Keratinocyte (primary cell): Measurements from ENCODE around the gene IGSF8. TPM values are rescaled to one million over a fixed set of nuclear protein-coding genes. Genes with fewer than 3 reads are reported as not detected.

Source experiments
- DNase-seq: peaks from one replicate; pipeline ENCODE4 v3.0.0-alpha.2; 2011; ENCODE audit warnings: low read depth, missing footprints, low spot score
- FAIRE-seq: peaks from 2 replicates; lab custom pipeline; 2011; peaks lifted over from hg19 to GRCh38; lab: Jason Lieb, UNC
- H2AFZ ChIP-seq: 2 replicates; pipeline ENCODE4 v1.6.0; 2012; ENCODE audit warnings: low read length, control low read depth, inconsistent platforms; ENCODE audit not compliant: control insufficient read depth
- H3K27ac ChIP-seq: 2 replicates; pipeline ENCODE4 v1.5.1; 2011; ENCODE audit warnings: low read length; ENCODE audit not compliant: control insufficient read depth, insufficient read depth
- H3K27me3 ChIP-seq: 3 replicates; pipeline ENCODE4 v1.6.0; 2011; ENCODE audit warnings: low read length; ENCODE audit not compliant: control insufficient read depth, insufficient read depth; ENCODE audit errors: extremely low read depth
- H3K36me3 ChIP-seq, 2 experiments: 2 replicates in 1 of 2; 3 replicates in 1 of 2; pipeline ENCODE4 v1.5.1; 2011; ENCODE audit warnings: low read length in 2 of 2, mild to moderate bottlenecking in 1 of 2; ENCODE audit not compliant: control insufficient read depth in 2 of 2, insufficient read depth in 2 of 2; ENCODE audit errors: extremely low read depth in 1 of 2
- H3K4me1 ChIP-seq: 3 replicates; pipeline ENCODE4 v1.5.1; 2011; ENCODE audit warnings: low read length; ENCODE audit not compliant: control insufficient read depth, insufficient read depth; ENCODE audit errors: extremely low read depth
- H3K4me2 ChIP-seq: 3 replicates; pipeline ENCODE4 v1.6.0; 2011; ENCODE audit warnings: low read depth, low read length; ENCODE audit not compliant: control insufficient read depth, insufficient read depth; ENCODE audit errors: extremely low read depth
- H3K4me3 ChIP-seq, 3 experiments: fragments of 200-600 bp in 1 of 3; sonication (generic) in 1 of 3; 2 replicates in 2 of 3; 3 replicates in 1 of 3; pipeline ENCODE4 v1.5.1; 2011 to 2016; ENCODE audit warnings: low read length in 3 of 3, mild to moderate bottlenecking in 3 of 3, control low read depth in 2 of 3, inconsistent platforms in 1 of 3, low read depth in 1 of 3, mixed read lengths in 1 of 3, mixed run types in 1 of 3, moderate library complexity in 1 of 3; ENCODE audit not compliant: control insufficient read depth in 2 of 3, insufficient read depth in 2 of 3; ENCODE audit errors: extremely low read depth in 1 of 3
- H3K79me2 ChIP-seq: 2 replicates; pipeline ENCODE4 v1.6.0; 2012; ENCODE audit warnings: low read length; ENCODE audit not compliant: control insufficient read depth, insufficient read depth
- H3K9ac ChIP-seq: 3 replicates; pipeline ENCODE4 v1.6.0; 2011; ENCODE audit warnings: low read length; ENCODE audit not compliant: control insufficient read depth, insufficient read depth; ENCODE audit errors: extremely low read depth
- H3K9me1 ChIP-seq: 3 replicates; pipeline ENCODE4 v1.6.0; 2011; ENCODE audit warnings: low read length; ENCODE audit not compliant: control insufficient read depth, insufficient read depth; ENCODE audit errors: extremely low read depth
- H3K9me3 ChIP-seq: 2 replicates; pipeline ENCODE4 v1.5.1; 2012; ENCODE audit warnings: low read depth, low read length; ENCODE audit not compliant: control insufficient read depth
- H4K20me1 ChIP-seq: 3 replicates; pipeline ENCODE4 v1.6.0; 2011; ENCODE audit warnings: low read length; ENCODE audit not compliant: control insufficient read depth, insufficient read depth; ENCODE audit errors: extremely low read depth
- CTCF ChIP-seq, 3 experiments: IDR thresholded peaks in 1 of 3; conservative IDR thresholded peaks in 1 of 3; optimal IDR thresholded peaks in 1 of 3; 2 replicates in 2 of 3; 3 replicates in 1 of 3; pipeline versions ENCODE3 to v1.5.1; 2011; ENCODE audit warnings: low read length in 3 of 3, mild to moderate bottlenecking in 3 of 3, moderate library complexity in 2 of 3, control low read depth in 1 of 3, inconsistent platforms in 1 of 3; ENCODE audit not compliant: insufficient read depth in 2 of 3; ENCODE audit errors: extremely low read depth in 1 of 3
- EZH2 ChIP-seq: IDR thresholded peaks from one replicate; pipeline ENCODE4 v1.6.1; 2012; ENCODE audit warnings: inconsistent platforms, mild to moderate bottlenecking, low read length, moderate library complexity
- dilution Hi-C: fragments of 300-500 bp; cut with MboI; formaldehyde crosslinking; loops from one replicate; pipeline ENCODE4 v1.7.0; 2020; ENCODE audit warnings: low sequenced_read_pairs; ENCODE audit not compliant: extremely low pct_ligation_motif_present
- polyA plus RNA-seq, 5 experiments: library from polyadenylated mRNA; depleted of rRNA in 3 of 5; stranded (reverse) in 3 of 5; stranded (forward) in 1 of 5; unstranded in 1 of 5; fragments of >200 nt; gene quantifications; 1 replicate in 1 of 5; 2 replicates in 3 of 5; 3 replicates in 1 of 5; pipeline versions ENCODE4 v1.2.1 to v1.2.3, GENCODE V29; 2011 to 2012; ENCODE audit warnings: missing spikeins in 2 of 5, low read depth in 1 of 5, low replicate concordance in 1 of 5

IGSF8 gene
- polyA plus RNA-seq, 1 donor (not counting 4 experiments of a cell fraction or from before 2014, with no cell fraction given), result 16.5 TPM

- no peaks in the 10 kb centered on the region for H3K4me1 ChIP-seq
- H3K9me1 ChIP-seq, result no peaks in the 10 kb centered on the region
- no peak overlapping the region for H3K4me2 ChIP-seq
- dilution Hi-C loops, result loop anchor here (25.0 kb wide), 1 partner anchor 262 kb away; the partner anchor contains the start of gene DUSP23
- H3K36me3 ChIP-seq, result no peaks in the 10 kb centered on the region
- no peak overlapping the region for H3K9ac ChIP-seq
- no peak overlapping the region for H3K4me3 ChIP-seq
- H4K20me1 ChIP-seq, result no peaks in the 10 kb centered on the region
- no peaks in the 10 kb centered on the region for H3K79me2 ChIP-seq
- TF ChIP-seq CTCF (optimal IDR thresholded peaks at IDR 0.05 in 1 of 3, IDR thresholded peaks at IDR 0.05 in 1 of 3, conservative IDR thresholded peaks at IDR 0.05 in 1 of 3; ENCODE audit: extremely low read depth in 1 of 3, insufficient read depth in 2 of 3, low read length in 3 of 3) (no peak), EZH2 (no peak)
- no peak for FAIRE-seq
- H3K27ac ChIP-seq, result no peak overlapping the region
- DNase-seq, result no peak
- H3K9me3 ChIP-seq, result no peaks in the 10 kb centered on the region
- peaks cover 37% of the 10 kb centered on the region for H3K27me3 ChIP-seq
- no peak overlapping the region for H2AFZ ChIP-seq
Observed at GRCh38 chr1:160049101-160049500, 49.3 kb downstream of the IGSF8 start.

GRCh38 chr1:160048335-160048734, 50.1 kb downstream of the IGSF8 start:
- no peak overlapping the region for H3K9ac ChIP-seq
- no peak overlapping the region for H3K27ac ChIP-seq
- dilution Hi-C loops, result loop anchor here (25.0 kb wide), 1 partner anchor 261 kb away; the partner anchor contains the start of gene DUSP23
- no peak overlapping the region for H2AFZ ChIP-seq
- no peak for DNase-seq
- no peak for FAIRE-seq
- H3K4me2 ChIP-seq, result no peak overlapping the region
- no peaks in the 10 kb centered on the region for H3K9me1 ChIP-seq
- H3K4me3 ChIP-seq, result no peak overlapping the region
- no peak for TF ChIP-seq EZH2
- TF ChIP-seq CTCF (optimal IDR thresholded peaks at IDR 0.05 in 1 of 3, IDR thresholded peaks at IDR 0.05 in 1 of 3, conservative IDR thresholded peaks at IDR 0.05 in 1 of 3; ENCODE audit: extremely low read depth in 1 of 3, insufficient read depth in 2 of 3, low read length in 3 of 3), result no peak
- no peaks in the 10 kb centered on the region for H3K36me3 ChIP-seq
- H4K20me1 ChIP-seq, result no peaks in the 10 kb centered on the region
- H3K79me2 ChIP-seq, result no peaks in the 10 kb centered on the region
- no peaks in the 10 kb centered on the region for H3K4me1 ChIP-seq
- peaks cover 31% of the 10 kb centered on the region for H3K27me3 ChIP-seq
- no peaks in the 10 kb centered on the region for H3K9me3 ChIP-seq
